HCT116 (cell line): Measurements from ENCODE around the gene GBF1.

Source experiments
- CTCF ChIP-seq, 3 experiments: fragments of 200-600 bp in 1 of 3; sonication (generic) in 1 of 3; IDR thresholded peaks in 2 of 3; conservative IDR thresholded peaks in 1 of 3; 2 replicates each; pipeline ENCODE4 v1.5.1; 2012 to 2017; ENCODE audit warnings: low read depth in 2 of 3, low read length in 2 of 3, antibody characterized with exemption in 1 of 3, borderline replicate concordance in 1 of 3, control low read depth in 1 of 3, mild to moderate bottlenecking in 1 of 3, mixed read lengths in 1 of 3, mixed run types in 1 of 3, moderate library complexity in 1 of 3; ENCODE audit not compliant: insufficient read depth in 1 of 3
- EZH2 ChIP-seq: fragments of 200-600 bp; sonication (generic); IDR thresholded peaks from 2 replicates; pipeline ENCODE4 v1.6.1; 2017; ENCODE audit warnings: antibody characterized with exemption, mixed run types
- EZH2phosphoT487 ChIP-seq: fragments of 200-600 bp; IDR thresholded peaks from 2 replicates; pipeline ENCODE4 v1.6.1; 2018; ENCODE audit warnings: antibody characterized with exemption, borderline replicate concordance
- POLR2AphosphoS5 ChIP-seq: IDR thresholded peaks from 2 replicates; pipeline ENCODE4 v1.6.1; 2011; ENCODE audit warnings: mild to moderate bottlenecking, low read depth, low read length, moderate library complexity
- SP1 ChIP-seq: IDR thresholded peaks from 2 replicates; pipeline ENCODE4 v1.6.1; 2012; ENCODE audit warnings: low read depth
- SRF ChIP-seq: IDR thresholded peaks from 2 replicates; pipeline ENCODE4 v1.6.1; 2012; ENCODE audit warnings: low read depth

GRCh38 chr10:102235598-102235920 is 9.8 kb upstream of the GBF1 start:
- TF ChIP-seq CTCF (IDR thresholded peaks at IDR 0.05 in 2 of 3, conservative IDR thresholded peaks at IDR 0.05 in 1 of 3; ENCODE audit: borderline replicate concordance in 1 of 3, insufficient read depth in 1 of 3, low read depth in 2 of 3, low read length in 2 of 3) = no peak
- no peak for TF ChIP-seq EZH2
- TF ChIP-seq SRF = no peak
- TF ChIP-seq EZH2phosphoT487 = no peak
- TF ChIP-seq SP1 = no peak
- TF ChIP-seq POLR2AphosphoS5 = no peak
